ENCODE data around the gene SGIP1. TPM values are rescaled to one million over a fixed set of nuclear protein-coding genes. Genes with fewer than 3 reads are reported as not detected.

The SGIP1 gene
- total RNA-seq, 3 donors from 2014 or later: 3.1 to 6.6 (median 3.5) TPM

- no peak for DNase-seq (ENCODE audit: low spot score in 2 of 2)
- no peak overlapping the region for H3K27ac ChIP-seq
- H3K9me3 ChIP-seq: no peaks in the 10 kb centered on the region
- H3K4me3 ChIP-seq: no peak overlapping the region
- H3K4me1 ChIP-seq: no peaks in the 10 kb centered on the region
- intact Hi-C loops (cut with DNase I; ENCODE audit: low total_unique reads): no loop called here
- no peaks in the 10 kb centered on the region for H3K36me3 ChIP-seq
- no peak for TF ChIP-seq POLR2A (IDR thresholded peaks at IDR 0.05)
- TF ChIP-seq CTCF (IDR thresholded peaks at IDR 0.05): no peak
- no peak for TF ChIP-seq POLR2AphosphoS5 (IDR thresholded peaks at IDR 0.05)
- H3K27me3 ChIP-seq: no peaks in the 10 kb centered on the region
Observed at GRCh38 chr1:66571789-66572188, 37.8 kb downstream of the SGIP1 start.

GRCh38 chr1:66575739-66576138 lies 41.8 kb downstream of the SGIP1 start:
- Histone ChIP-seq H3K9me3 (no peaks in the 10 kb centered on the region), H3K27ac (no peak overlapping the region)

GRCh38 chr1:66576645-66577044 lies 42.7 kb downstream of the SGIP1 start:
- H3K4me3 ChIP-seq: no peak overlapping the region
- TF ChIP-seq POLR2AphosphoS5 (IDR thresholded peaks at IDR 0.05) (no peak), POLR2A (IDR thresholded peaks at IDR 0.05) (no peak), CTCF (IDR thresholded peaks at IDR 0.05) (no peak)
- H3K36me3 ChIP-seq: no peaks in the 10 kb centered on the region
- H3K4me1 ChIP-seq: no peaks in the 10 kb centered on the region
- intact Hi-C loops (cut with DNase I; ENCODE audit: low total_unique reads): no loop called here
- no peaks in the 10 kb centered on the region for H3K27me3 ChIP-seq
- no peak for DNase-seq (ENCODE audit: low spot score in 2 of 2)
- H3K27ac ChIP-seq: no peak overlapping the region
- H3K9me3 ChIP-seq: no peaks in the 10 kb centered on the region

More at GRCh38 chr1:66575739-66576138, 41.8 kb downstream of the SGIP1 start:
- no peaks in the 10 kb centered on the region for H3K27me3 ChIP-seq
- H3K36me3 ChIP-seq: no peaks in the 10 kb centered on the region
- no peaks in the 10 kb centered on the region for H3K4me1 ChIP-seq
- H3K4me3 ChIP-seq: no peak overlapping the region
- TF ChIP-seq CTCF (IDR thresholded peaks at IDR 0.05) (no peak), POLR2AphosphoS5 (IDR thresholded peaks at IDR 0.05) (no peak), POLR2A (IDR thresholded peaks at IDR 0.05) (no peak)
- intact Hi-C loops (cut with DNase I; ENCODE audit: low total_unique reads): no loop called here
- no peak for DNase-seq (ENCODE audit: low spot score in 2 of 2)

- Histone ChIP-seq H3K27me3 (no peaks in the 10 kb centered on the region), H3K27ac (no peak overlapping the region), H3K36me3 (no peaks in the 10 kb centered on the region), H3K9me3 (no peaks in the 10 kb centered on the region), H3K4me1 (no peaks in the 10 kb centered on the region), H3K4me3 (no peak overlapping the region)
- TF ChIP-seq CTCF (IDR thresholded peaks at IDR 0.05) (no peak), POLR2AphosphoS5 (IDR thresholded peaks at IDR 0.05) (no peak), POLR2A (IDR thresholded peaks at IDR 0.05) (no peak)
- no peak for DNase-seq (ENCODE audit: low spot score in 2 of 2)
- intact Hi-C loops (cut with DNase I; ENCODE audit: low total_unique reads): no loop called here
Observed at GRCh38 chr1:66578841-66579240, 44.9 kb downstream of the SGIP1 start.

- Histone ChIP-seq H3K27ac (no peak overlapping the region), H3K4me1 (no peaks in the 10 kb centered on the region), H3K27me3 (no peaks in the 10 kb centered on the region), H3K4me3 (no peak overlapping the region), H3K36me3 (no peaks in the 10 kb centered on the region), H3K9me3 (no peaks in the 10 kb centered on the region)
- DNase-seq (ENCODE audit: low spot score in 2 of 2): no peak
- intact Hi-C loops (cut with DNase I; ENCODE audit: low total_unique reads): no loop called here
- TF ChIP-seq POLR2A (IDR thresholded peaks at IDR 0.05) (no peak), POLR2AphosphoS5 (IDR thresholded peaks at IDR 0.05) (no peak), CTCF (IDR thresholded peaks at IDR 0.05) (no peak)
Observed at GRCh38 chr1:66580081-66580480, 46.1 kb downstream of the SGIP1 start.
